HL-60 (cell line): ENCODE data around the gene NRAS.
"Not testable (repeated sequence)": the region's sequence is repeated elsewhere in the genome, so short reads cannot be mapped to it uniquely, and the experiment has no call there.

Source experiments
- DNase-seq, 2 experiments: peaks; one replicate each; pipeline ENCODE4 v3.0.0-alpha.2; 2010 to 2020; ENCODE audit warnings: low read depth in 1 of 2, low spot score in 1 of 2
- H3K27ac ChIP-seq: fragments of 250-450 bp; sonication (Bioruptor Pico); replicated peaks from 2 replicates; pipeline ENCODE4 v1.5.1; 2020; ENCODE audit warnings: mild to moderate bottlenecking, moderate library complexity
- H3K27me3 ChIP-seq: fragments of 250-450 bp; sonication (Bioruptor Pico); 2 replicates; pipeline ENCODE4 v1.5.1; 2021; ENCODE audit warnings: mild to moderate bottlenecking, moderate library complexity; ENCODE audit not compliant: insufficient read depth, poor library complexity, severe bottlenecking
- H3K4me3 ChIP-seq: replicated peaks from 2 replicates; pipeline ENCODE4 v1.5.1; 2011; ENCODE audit warnings: mild to moderate bottlenecking, control low read depth, low read length; ENCODE audit not compliant: insufficient read depth
- GABPA ChIP-seq: IDR thresholded peaks from 2 replicates; pipeline ENCODE4 v1.6.1; 2012; ENCODE audit warnings: low read depth
- POLR2AphosphoS5 ChIP-seq: IDR thresholded peaks from 2 replicates; pipeline ENCODE4 v1.6.1; 2012; ENCODE audit warnings: low read depth
- SPI1 ChIP-seq: IDR thresholded peaks from 2 replicates; pipeline ENCODE4 v1.6.1; 2012; ENCODE audit warnings: low read depth, mild to moderate bottlenecking, borderline replicate concordance
- TF ChIP-seq, protein P1 (sequence below): IDR thresholded peaks from one replicate; pipeline ENCODE4 v1.5.1; 2011; ENCODE audit warnings: low read length, control low read depth, inconsistent platforms; ENCODE audit not compliant: insufficient read depth
- TF ChIP-seq, protein P2 (sequence below): IDR thresholded peaks from 2 replicates; pipeline ENCODE4 v1.6.1; 2012; ENCODE audit warnings: low read depth; ENCODE audit not compliant: insufficient replicate concordance

The NRAS gene

GRCh38 chr1:114755006-114755931 lies 38.7 kb upstream of the NRAS start:
- Histone ChIP-seq H3K27me3 (no peaks in the 10 kb centered on the region), H3K4me3 (peak overlapping the region; percentile 91), H3K27ac (peak overlapping the region; percentile 99; the same call in 1 of the 2 replicates)
- TF ChIP-seq, protein P1, sequence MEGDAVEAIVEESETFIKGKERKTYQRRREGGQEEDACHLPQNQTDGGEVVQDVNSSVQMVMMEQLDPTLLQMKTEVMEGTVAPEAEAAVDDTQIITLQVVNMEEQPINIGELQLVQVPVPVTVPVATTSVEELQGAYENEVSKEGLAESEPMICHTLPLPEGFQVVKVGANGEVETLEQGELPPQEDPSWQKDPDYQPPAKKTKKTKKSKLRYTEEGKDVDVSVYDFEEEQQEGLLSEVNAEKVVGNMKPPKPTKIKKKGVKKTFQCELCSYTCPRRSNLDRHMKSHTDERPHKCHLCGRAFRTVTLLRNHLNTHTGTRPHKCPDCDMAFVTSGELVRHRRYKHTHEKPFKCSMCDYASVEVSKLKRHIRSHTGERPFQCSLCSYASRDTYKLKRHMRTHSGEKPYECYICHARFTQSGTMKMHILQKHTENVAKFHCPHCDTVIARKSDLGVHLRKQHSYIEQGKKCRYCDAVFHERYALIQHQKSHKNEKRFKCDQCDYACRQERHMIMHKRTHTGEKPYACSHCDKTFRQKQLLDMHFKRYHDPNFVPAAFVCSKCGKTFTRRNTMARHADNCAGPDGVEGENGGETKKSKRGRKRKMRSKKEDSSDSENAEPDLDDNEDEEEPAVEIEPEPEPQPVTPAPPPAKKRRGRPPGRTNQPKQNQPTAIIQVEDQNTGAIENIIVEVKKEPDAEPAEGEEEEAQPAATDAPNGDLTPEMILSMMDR, result no peak
- TF ChIP-seq, protein P2, sequence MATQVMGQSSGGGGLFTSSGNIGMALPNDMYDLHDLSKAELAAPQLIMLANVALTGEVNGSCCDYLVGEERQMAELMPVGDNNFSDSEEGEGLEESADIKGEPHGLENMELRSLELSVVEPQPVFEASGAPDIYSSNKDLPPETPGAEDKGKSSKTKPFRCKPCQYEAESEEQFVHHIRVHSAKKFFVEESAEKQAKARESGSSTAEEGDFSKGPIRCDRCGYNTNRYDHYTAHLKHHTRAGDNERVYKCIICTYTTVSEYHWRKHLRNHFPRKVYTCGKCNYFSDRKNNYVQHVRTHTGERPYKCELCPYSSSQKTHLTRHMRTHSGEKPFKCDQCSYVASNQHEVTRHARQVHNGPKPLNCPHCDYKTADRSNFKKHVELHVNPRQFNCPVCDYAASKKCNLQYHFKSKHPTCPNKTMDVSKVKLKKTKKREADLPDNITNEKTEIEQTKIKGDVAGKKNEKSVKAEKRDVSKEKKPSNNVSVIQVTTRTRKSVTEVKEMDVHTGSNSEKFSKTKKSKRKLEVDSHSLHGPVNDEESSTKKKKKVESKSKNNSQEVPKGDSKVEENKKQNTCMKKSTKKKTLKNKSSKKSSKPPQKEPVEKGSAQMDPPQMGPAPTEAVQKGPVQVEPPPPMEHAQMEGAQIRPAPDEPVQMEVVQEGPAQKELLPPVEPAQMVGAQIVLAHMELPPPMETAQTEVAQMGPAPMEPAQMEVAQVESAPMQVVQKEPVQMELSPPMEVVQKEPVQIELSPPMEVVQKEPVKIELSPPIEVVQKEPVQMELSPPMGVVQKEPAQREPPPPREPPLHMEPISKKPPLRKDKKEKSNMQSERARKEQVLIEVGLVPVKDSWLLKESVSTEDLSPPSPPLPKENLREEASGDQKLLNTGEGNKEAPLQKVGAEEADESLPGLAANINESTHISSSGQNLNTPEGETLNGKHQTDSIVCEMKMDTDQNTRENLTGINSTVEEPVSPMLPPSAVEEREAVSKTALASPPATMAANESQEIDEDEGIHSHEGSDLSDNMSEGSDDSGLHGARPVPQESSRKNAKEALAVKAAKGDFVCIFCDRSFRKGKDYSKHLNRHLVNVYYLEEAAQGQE, result no peak
- TF ChIP-seq POLR2AphosphoS5 (no peak), GABPA (no peak), SPI1 (peak; percentile 30; the same call in 1 of the 2 replicates)
- peak in 1 of 2 experiments; percentile 47 for DNase-seq

DNA sequence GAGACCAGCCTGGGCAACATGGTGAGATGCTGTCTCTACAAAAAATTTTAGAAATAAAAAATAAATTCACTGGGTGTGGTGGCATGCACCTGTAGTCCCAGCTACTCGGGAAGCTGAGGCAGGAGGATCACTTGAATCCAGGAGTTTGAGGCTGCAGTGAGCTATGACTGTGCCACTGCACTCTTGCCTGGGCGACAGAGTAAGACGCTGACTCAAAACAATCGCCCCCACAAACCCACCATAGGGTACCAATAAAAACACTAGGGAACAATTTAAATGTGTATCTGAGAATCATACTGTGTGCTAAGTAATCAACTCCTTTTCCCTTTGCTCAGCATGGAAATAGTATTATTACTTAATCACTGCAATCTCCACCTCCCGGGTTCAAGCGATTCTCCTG lies 37.1 kb upstream of the NRAS start:
- not testable (repeated sequence) for H3K4me3 ChIP-seq, DNase-seq, H3K27me3 ChIP-seq, H3K27ac ChIP-seq

- DNase-seq, result no peak
- TF ChIP-seq SPI1 (no peak), GABPA (no peak), POLR2AphosphoS5 (no peak)
- TF ChIP-seq, protein P1, result no peak
- TF ChIP-seq, protein P2, result no peak
- no peak overlapping the region for H3K4me3 ChIP-seq
These were observed 36.6 kb upstream of the NRAS start for GRCh38 chr1:114753143-114753542.

GRCh38 chr1:114750780-114751179 lies 34.2 kb upstream of the NRAS start:
- TF ChIP-seq POLR2AphosphoS5 (no peak), SPI1 (no peak), GABPA (no peak)
- TF ChIP-seq, protein P1, result no peak
- TF ChIP-seq, protein P2, result no peak
- DNase-seq, result no peak
- no peak overlapping the region for H3K4me3 ChIP-seq
- no peaks in the 10 kb centered on the region for H3K27me3 ChIP-seq
- H3K27ac ChIP-seq, result no peak overlapping the region

More at GRCh38 chr1:114753143-114753542, 36.6 kb upstream of the NRAS start:
- no peak overlapping the region for H3K27ac ChIP-seq
- H3K27me3 ChIP-seq, result no peaks in the 10 kb centered on the region
